GM19023 (cell line): ENCODE results near the gene EEF1AKMT3.
A peak's percentile ranks its signal among the peaks of the same experiment; 100 is the strongest.
"Not testable (repeated sequence)": the region's sequence is repeated elsewhere in the genome, so short reads cannot be mapped to it uniquely, and the experiment has no call there.

Experiments
- ATAC-seq: cut with Tn5 transposase; IDR thresholded peaks from one replicate; pipeline ENCODE4 v1.9.1; 2021; ENCODE audit warnings: mild to moderate bottlenecking, moderate library complexity; ENCODE audit not compliant: unreplicated experiment

EEF1AKMT3 gene

DNA sequence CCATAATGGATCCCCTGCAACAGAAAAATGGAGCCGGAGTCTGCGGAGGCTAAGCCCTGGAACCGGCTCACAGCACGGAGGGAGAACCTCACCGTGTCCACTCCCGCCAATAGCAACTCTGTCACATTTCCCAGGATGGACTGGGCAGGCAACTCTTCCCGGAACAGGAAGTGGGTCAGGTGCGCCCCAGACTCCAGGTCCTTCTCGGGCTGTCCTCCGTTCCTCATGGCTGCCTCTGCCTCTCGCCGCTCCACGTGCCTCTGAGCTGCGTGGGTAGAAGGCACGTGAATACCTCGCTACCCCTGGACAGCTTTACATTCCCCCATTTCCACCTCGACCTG lies 7.8 kb upstream of the EEF1AKMT3 start:
- ATAC-seq = peak; percentile 8

- peak; percentile 67 for ATAC-seq
Measured at GRCh38 chr12:57765003-57765697, 7.3 kb upstream of the EEF1AKMT3 start.

DNA sequence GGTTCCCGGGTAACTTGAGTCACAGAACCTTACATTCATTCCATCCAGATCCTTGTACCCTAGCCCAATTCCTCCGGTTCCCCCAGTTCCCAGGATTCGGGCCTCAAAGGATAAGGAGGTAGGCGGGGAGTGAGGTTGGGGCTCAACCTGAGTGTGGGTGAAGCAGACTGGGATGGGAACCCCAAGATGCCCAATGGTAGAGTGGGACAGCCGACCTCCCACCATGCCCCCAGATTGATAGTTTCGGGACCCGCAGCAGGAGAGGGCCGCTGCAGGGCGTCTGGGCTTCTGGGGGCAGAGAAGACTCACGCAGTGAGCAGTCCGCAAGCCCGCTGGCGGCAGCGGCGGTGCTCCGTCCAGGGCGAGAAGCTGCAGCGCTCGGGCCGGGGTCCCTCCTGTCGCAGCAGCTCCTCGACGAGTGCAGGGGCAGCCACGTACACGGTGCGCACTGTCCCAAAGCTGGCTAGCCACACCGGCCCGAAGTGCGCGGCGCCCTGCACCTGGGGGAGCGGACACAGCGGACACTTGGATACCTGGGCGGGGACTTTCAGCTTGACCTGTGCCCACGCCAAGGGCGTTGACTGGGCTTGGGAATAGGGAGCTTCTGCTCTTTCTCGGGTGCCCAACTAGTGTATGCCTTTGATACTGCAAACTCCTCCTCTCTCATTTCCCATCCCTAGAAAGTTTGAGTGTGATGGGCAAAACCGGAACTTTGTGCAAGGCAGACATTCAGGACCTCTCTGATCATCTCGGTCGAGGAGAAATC lies 6.5 kb upstream of the EEF1AKMT3 start:
- no peak for ATAC-seq

- no peak for ATAC-seq
Measured at GRCh38 chr12:57766464-57767304, 5.7 kb upstream of the EEF1AKMT3 start, which contains the start of gene CYP27B1. Gene CYP27B1 (minus strand): TSS chr12:57767078. CDS start chr12:57767041, 37 bp downstream.

DNA sequence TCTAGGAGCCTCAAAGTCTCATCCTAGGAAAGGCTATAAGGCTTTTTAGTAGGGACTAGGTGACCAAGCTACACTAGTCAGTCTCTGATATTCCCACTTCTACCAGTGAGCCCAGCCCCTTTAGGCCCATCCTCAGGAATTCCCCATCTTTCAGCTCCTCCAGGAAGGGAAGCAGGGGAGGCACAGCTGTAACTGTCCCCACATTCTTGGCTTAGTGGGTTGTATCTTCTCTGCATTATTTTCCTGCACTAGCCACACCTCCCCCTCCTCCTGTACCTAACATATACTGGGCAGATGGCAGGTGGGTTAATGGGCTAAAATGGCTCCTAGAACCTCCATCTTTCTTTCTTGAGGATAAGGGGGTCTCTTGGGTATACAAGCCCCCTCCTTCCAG lies 5.1 kb upstream of the EEF1AKMT3 start:
- no peak for ATAC-seq

- no peak for ATAC-seq
Measured at GRCh38 chr12:57767876-57768275, 4.5 kb upstream of the EEF1AKMT3 start.

- no peak for ATAC-seq
Measured at GRCh38 chr12:57769594-57769993, 2.8 kb upstream of the EEF1AKMT3 start.

DNA sequence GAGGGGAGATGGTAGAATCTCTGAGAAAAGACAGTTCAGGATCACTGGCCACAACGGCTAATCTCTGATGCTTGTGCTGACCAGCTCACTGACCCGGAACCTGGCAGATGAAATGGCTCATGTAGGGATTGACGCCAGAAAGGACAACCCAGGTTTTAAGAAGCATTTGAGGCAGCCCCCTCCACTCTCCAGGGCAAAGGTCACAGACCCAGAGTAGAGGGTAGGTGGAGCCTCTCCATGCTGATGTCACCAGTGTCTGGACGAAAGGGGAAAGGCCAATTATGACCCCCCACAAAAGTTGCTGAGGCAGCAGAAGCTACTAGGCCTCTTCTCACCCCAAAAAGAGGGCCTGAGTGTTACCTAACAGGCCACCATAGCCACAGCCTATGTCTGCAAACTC lies 1.7 kb upstream of the EEF1AKMT3 start:
- ATAC-seq = no peak

- ATAC-seq = peak; percentile 67
Measured at GRCh38 chr12:57771236-57771872, 1.1 kb upstream of the EEF1AKMT3 start.

DNA sequence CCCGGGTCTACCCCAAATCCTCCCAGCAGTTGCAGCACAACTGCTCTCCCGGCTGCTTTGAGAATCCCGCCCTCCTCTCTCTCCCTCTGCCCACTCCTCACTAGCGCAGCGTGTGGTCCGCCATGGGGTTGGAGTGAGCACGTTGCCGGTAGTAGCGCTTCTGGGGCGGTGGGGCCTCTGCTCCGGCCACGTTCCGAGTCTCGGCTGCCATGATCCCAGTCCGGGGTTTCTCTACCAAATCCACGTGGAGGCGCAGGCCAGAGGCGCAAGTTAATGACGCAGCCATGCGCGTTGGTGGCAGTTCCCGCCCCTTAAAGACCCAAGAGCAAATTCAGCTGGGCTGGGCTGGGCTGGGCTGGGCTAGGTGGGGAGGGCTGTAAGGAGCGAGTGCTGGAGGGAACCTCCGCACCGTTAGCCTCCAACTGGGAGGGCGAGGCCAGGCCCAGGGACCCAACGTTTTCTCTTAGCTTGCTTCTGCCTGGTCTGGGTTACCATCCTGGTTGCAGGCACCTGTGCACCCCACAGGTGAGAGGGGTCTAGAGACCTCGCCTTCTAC lies 463 bp upstream of the EEF1AKMT3 start, which contains the start of gene METTL1:
METTL1 (minus strand) TSS at position 233 of the 556 bp plus-strand sequence; CDS start at position 211, 22 bp downstream.
- peak; percentile 81 for ATAC-seq

DNA sequence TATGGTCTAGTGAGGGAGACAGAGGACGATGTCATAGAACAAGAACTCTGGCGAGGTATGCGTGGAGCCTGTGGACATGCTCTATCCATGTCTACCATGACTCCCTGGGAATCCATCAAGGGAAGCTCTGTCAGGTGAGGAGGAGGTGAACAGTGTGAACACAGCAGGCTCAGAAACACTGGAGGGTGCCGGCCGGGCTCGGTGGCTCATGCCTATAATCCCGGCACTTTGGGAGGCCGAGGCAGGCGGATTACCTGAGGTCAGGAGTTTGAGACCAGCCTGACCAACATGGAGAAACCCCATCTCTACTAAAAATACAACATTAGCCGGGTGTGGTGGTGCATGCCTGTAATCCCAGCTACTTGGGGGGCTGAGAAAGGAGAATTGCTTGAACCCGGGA lies 2.2 kb downstream of the EEF1AKMT3 start:
- not testable (repeated sequence) for ATAC-seq

GRCh38 chr12:57775044-57775443 lies 2.6 kb downstream of the EEF1AKMT3 start:
- no peak for ATAC-seq

- ATAC-seq = no peak
Measured at GRCh38 chr12:57775563-57776246, 3.3 kb downstream of the EEF1AKMT3 start.

GRCh38 chr12:57776247-57776587 lies 3.8 kb downstream of the EEF1AKMT3 start:
- ATAC-seq = no peak

DNA sequence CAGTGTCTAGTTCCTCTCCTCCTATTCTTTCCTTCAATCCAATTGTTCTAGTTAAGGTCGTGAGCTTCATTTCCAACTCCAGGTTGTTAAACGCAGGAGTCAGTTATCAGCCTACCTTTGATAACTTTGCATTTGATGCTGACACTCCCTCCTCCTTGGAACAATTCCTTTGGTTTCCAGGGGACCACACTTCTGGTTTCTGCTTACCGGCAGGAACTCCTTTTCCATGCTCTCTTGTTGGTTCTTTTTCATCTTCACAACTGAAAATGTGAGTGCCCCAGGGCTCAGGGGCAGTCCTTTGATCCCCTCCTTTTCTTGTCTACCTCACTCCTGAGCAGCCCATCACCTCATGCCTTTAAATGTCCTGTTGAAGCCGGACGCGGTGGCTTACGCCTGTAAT lies 5.0 kb downstream of the EEF1AKMT3 start:
- no peak for ATAC-seq

DNA sequence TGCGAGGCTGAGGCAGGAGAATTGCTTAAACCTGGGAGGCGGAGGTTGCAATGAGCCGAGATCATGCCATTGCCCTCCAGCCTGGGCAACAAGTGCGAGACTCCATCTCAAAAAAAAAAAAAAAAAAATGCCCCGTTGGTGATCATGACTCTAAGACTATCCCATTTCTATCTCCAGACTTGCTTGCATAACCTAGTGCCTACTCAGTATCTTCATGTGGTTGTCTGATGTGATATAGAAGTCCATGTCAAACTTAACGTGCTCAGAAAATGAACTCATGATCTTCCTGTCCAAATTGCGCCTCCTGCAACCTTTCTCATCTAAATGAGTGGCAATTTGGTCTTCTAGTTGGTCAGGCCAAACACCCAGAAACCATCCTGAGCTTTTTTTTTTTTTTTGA lies 5.5 kb downstream of the EEF1AKMT3 start:
- no peak for ATAC-seq

- no peak for ATAC-seq
Measured at GRCh38 chr12:57779736-57780135, 7.3 kb downstream of the EEF1AKMT3 start.

- no peak for ATAC-seq
Measured at GRCh38 chr12:57780284-57780897, 8.0 kb downstream of the EEF1AKMT3 start.

DNA sequence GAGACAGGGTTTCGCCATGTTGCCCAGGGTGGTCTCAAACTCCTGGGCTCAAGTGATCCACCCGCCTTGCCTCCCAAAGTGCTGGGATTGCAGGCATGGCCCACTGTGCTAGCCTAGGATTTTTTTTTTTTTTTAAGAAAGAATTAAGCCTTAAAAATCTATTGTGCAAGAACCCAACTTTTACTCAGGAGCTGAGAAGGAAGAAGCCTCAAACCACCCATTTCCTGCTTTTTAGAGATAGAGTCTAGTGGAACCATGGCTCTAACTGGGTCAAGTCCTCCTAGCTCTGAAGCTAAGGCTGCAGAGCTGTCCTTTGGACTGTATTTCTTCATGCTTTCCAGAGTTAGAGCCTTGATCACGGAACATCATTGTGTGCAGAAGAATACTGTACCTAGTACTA lies 8.8 kb downstream of the EEF1AKMT3 start:
- no peak for ATAC-seq

DNA sequence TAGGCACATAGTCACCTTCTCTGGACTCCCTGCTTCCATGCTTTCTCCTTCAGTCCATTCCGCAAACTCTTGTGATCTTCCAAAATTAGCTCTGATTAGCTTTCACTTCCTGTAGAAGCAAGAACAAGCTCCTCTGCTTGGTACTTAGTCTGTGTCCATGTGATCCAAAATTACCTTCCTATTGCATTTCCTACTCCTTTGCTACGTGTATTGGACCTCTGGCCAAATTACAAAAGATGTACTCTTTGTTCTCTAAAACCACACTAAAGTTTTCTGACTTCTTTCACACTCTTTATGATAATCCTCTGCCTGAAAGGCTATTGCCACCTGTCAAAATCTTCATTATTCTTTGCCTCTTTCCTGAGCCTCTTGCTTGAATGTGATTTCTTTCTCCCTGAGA lies 9.4 kb downstream of the EEF1AKMT3 start:
- no peak for ATAC-seq
